ENCODE data around the gene CCDC12. TPM values are rescaled to one million over a fixed set of nuclear protein-coding genes. Genes with fewer than 3 reads are reported as not detected.
A peak's percentile ranks its signal among the peaks of the same experiment; 100 is the strongest.

Gene CCDC12
- total RNA-seq, 2 donors from 2014 or later = 46.7 to 47.8 TPM

DNA sequence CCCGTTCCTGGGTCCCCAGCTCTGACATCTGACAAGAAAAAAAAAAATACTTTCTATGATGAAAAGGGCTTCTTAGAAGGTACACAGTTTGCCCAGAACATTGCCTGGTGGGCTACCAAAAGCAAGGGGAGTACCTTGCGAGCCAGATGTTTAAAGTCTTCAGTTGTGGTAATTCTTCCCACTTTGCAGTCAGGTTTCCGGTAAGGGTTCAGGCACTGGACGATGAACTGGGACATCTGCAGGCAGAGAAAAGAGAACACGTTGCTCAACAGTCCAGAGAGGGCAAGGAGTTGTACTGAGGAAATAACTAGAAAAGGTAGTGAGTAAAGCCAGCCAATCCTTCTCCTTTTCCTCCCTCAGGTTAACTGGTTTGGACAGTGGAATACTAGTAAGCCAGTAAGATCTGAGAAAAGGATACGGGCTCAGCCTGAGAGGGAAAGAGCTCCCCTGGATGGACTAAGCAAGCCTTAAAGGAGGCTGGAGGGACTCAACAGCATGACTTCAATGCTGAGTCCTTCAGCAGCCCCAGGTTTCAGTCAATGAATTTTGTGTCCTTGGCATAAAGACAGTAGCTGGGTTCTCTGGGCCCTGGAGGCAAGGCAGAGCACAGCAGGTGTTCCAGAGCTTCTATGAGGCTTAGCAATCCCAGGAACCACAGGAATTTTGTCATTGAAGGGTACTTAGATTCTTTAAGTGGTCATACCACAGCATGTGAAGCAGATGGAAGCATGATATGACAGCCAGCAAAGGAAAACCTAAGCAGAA lies 41.1 kb upstream of the CCDC12 start:
- TF ChIP-seq, protein P1, sequence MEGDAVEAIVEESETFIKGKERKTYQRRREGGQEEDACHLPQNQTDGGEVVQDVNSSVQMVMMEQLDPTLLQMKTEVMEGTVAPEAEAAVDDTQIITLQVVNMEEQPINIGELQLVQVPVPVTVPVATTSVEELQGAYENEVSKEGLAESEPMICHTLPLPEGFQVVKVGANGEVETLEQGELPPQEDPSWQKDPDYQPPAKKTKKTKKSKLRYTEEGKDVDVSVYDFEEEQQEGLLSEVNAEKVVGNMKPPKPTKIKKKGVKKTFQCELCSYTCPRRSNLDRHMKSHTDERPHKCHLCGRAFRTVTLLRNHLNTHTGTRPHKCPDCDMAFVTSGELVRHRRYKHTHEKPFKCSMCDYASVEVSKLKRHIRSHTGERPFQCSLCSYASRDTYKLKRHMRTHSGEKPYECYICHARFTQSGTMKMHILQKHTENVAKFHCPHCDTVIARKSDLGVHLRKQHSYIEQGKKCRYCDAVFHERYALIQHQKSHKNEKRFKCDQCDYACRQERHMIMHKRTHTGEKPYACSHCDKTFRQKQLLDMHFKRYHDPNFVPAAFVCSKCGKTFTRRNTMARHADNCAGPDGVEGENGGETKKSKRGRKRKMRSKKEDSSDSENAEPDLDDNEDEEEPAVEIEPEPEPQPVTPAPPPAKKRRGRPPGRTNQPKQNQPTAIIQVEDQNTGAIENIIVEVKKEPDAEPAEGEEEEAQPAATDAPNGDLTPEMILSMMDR (conservative IDR thresholded peaks at IDR 0.05) = no peak

GRCh38 chr3:47016934-47017435 lies 40.4 kb upstream of the CCDC12 start:
- Mint-ChIP-seq H3K4me3 (no peak overlapping the region), H3K27me3 (ENCODE audit: insufficient read depth) (no peaks in the 10 kb centered on the region), H3K9me3 (no peaks in the 10 kb centered on the region), H3K4me1 (peaks cover 7% of the 10 kb centered on the region), H3K27ac (peak overlapping the region; percentile 5), H3K36me3 (ENCODE audit: low read depth) (peaks cover 38% of the 10 kb centered on the region)
- H3K4me1 ChIP-seq (ENCODE audit: control insufficient read depth, insufficient read depth, low read length) = peaks cover 4% of the 10 kb centered on the region
- no peak overlapping the region for H3K4me3 ChIP-seq (ENCODE audit: low read length)
- H3K27me3 ChIP-seq (ENCODE audit: control insufficient read depth, insufficient read depth, low read length, poor library complexity, severe bottlenecking) = no peaks in the 10 kb centered on the region
- H3K27ac ChIP-seq (ENCODE audit: low read depth, low read length) = no peak overlapping the region
- TF ChIP-seq, protein P1 (conservative IDR thresholded peaks at IDR 0.05) = no peak
- H3K36me3 ChIP-seq (ENCODE audit: control insufficient read depth, insufficient read depth, low read length) = peaks cover 62% of the 10 kb centered on the region
- no peaks in the 10 kb centered on the region for H3K9me3 ChIP-seq (ENCODE audit: control insufficient read depth, low read length)
- H3K9ac ChIP-seq (ENCODE audit: extremely low read depth, low read length, poor library complexity, severe bottlenecking) = no peak overlapping the region
- no peak for DNase-seq
- WGBS, 2 experiments (ENCODE audit: insufficient coverage in 1 of 2, insufficient read length in 1 of 2) = 100% methylated on average over 1 of the region's 1 CpG; no CpG with 5 or more reads in 1 of the 2 experiments

More for the DNA sequence above, 41.1 kb upstream of the CCDC12 start:
- peak; percentile 72 for DNase-seq
- peaks cover 62% of the 10 kb centered on the region for H3K36me3 ChIP-seq (ENCODE audit: control insufficient read depth, insufficient read depth, low read length)
- no peak overlapping the region for H3K27ac ChIP-seq (ENCODE audit: low read depth, low read length)
- H3K4me3 ChIP-seq (ENCODE audit: low read length) = no peak overlapping the region
- H3K27me3 Mint-ChIP-seq (ENCODE audit: insufficient read depth) = no peaks in the 10 kb centered on the region
- H3K27ac Mint-ChIP-seq = no peak overlapping the region
- peaks cover 4% of the 10 kb centered on the region for H3K4me1 ChIP-seq (ENCODE audit: control insufficient read depth, insufficient read depth, low read length)
- H3K27me3 ChIP-seq (ENCODE audit: control insufficient read depth, insufficient read depth, low read length, poor library complexity, severe bottlenecking) = no peaks in the 10 kb centered on the region
- no peaks in the 10 kb centered on the region for H3K9me3 Mint-ChIP-seq
- peaks cover 38% of the 10 kb centered on the region for H3K36me3 Mint-ChIP-seq (ENCODE audit: low read depth)
- H3K4me1 Mint-ChIP-seq = peaks cover 7% of the 10 kb centered on the region
- no peaks in the 10 kb centered on the region for H3K9me3 ChIP-seq (ENCODE audit: control insufficient read depth, low read length)
- no peak overlapping the region for H3K4me3 Mint-ChIP-seq
- 95 to 98% methylated on average over 5 to 6 of the region's 6 CpGs for WGBS, 2 experiments (ENCODE audit: insufficient coverage in 1 of 2, insufficient read length in 1 of 2)
- H3K9ac ChIP-seq (ENCODE audit: extremely low read depth, low read length, poor library complexity, severe bottlenecking) = no peak overlapping the region

DNA sequence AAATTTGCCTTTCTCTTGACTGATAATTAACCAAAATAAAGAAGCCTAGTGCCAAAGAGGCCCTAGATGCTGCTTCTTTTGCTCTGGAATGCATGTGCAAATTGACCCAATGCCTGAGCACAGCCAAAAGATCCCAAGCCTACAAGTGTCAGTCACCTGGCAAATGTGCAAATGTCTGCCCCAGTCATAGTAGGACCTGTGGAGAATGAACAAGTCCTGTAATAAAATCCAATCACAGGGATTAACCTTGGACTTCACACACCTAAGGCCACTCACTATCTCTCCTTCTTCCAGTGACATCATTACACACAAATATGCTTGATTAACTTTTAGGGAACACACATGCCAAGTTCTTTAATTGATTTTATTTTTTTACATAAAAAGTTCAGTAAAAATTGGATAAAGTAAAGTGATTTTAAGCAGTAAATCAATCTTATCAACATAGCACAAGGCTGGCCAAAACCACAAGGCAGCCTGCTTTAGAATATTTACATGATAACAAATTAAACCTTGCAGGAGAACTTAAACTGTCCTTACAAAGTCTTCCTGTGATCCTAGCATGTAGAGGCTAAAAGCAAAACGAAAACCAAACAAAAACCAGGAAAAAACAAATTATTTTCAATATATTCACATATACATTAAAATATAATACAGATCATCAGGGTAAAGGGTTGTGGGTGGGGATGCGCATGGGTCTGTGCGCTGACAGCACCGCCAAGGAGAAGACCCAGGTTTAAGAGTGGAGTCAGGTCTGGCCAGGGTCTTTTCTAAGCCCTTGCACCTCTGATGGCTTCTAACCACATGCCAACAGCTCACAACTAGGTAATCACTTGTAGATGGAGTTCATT lies 39.8 kb upstream of the CCDC12 start:
- no peaks in the 10 kb centered on the region for H3K9me3 Mint-ChIP-seq
- H3K9me3 ChIP-seq (ENCODE audit: control insufficient read depth, low read length) = no peaks in the 10 kb centered on the region
- peaks cover 38% of the 10 kb centered on the region for H3K36me3 Mint-ChIP-seq (ENCODE audit: low read depth)
- no peaks in the 10 kb centered on the region for H3K27me3 ChIP-seq (ENCODE audit: control insufficient read depth, insufficient read depth, low read length, poor library complexity, severe bottlenecking)
- H3K4me1 ChIP-seq (ENCODE audit: control insufficient read depth, insufficient read depth, low read length) = peaks cover 4% of the 10 kb centered on the region
- H3K27ac Mint-ChIP-seq = peak overlapping the region; percentile 64
- no peak overlapping the region for H3K4me3 ChIP-seq (ENCODE audit: low read length)
- TF ChIP-seq, protein P1 (conservative IDR thresholded peaks at IDR 0.05) = no peak
- no peaks in the 10 kb centered on the region for H3K27me3 Mint-ChIP-seq (ENCODE audit: insufficient read depth)
- peaks cover 7% of the 10 kb centered on the region for H3K4me1 Mint-ChIP-seq
- DNase-seq = peak; percentile 45
- no peak overlapping the region for H3K9ac ChIP-seq (ENCODE audit: extremely low read depth, low read length, poor library complexity, severe bottlenecking)
- WGBS, 2 experiments (ENCODE audit: insufficient coverage in 1 of 2, insufficient read length in 1 of 2) = 83 to 89% methylated on average over 2 to 4 of the region's 4 CpGs
- no peak overlapping the region for H3K27ac ChIP-seq (ENCODE audit: low read depth, low read length)
- H3K4me3 Mint-ChIP-seq = no peak overlapping the region
- peaks cover 62% of the 10 kb centered on the region for H3K36me3 ChIP-seq (ENCODE audit: control insufficient read depth, insufficient read depth, low read length)
